ENCODE measurements around the gene ZRSR2. TPM values are rescaled to one million over a fixed set of nuclear protein-coding genes. Genes with fewer than 3 reads are reported as not detected.

Gene ZRSR2
- polyA plus RNA-seq, 1 donor from 2014 or later, result 11.2 TPM

- Histone ChIP-seq H2AFZ (ENCODE audit: low read depth, low read length) (no peak overlapping the region), H3K4me3 (ENCODE audit: low read length) (no peak overlapping the region), H3K27me3 (ENCODE audit: insufficient read depth, low read depth, low read length) (no peaks in the 10 kb centered on the region), H3F3A (ENCODE audit: insufficient read depth, low read length, poor library complexity, severe bottlenecking) (no peaks in the 10 kb centered on the region), H3K9me2 (ENCODE audit: insufficient read depth, low read length) (no peaks in the 10 kb centered on the region), H3K79me2 (replicated peaks; ENCODE audit: insufficient read depth, low read length) (no peaks in the 10 kb centered on the region), H4K20me1 (ENCODE audit: insufficient read depth) (no peaks in the 10 kb centered on the region), H3K4me2 (ENCODE audit: low read length) (no peak overlapping the region), H3K36me3 (ENCODE audit: insufficient read depth, low read length) (no peaks in the 10 kb centered on the region), H3K9ac (ENCODE audit: low read length) (no peak overlapping the region), H3K9me3 (ENCODE audit: low read length) (no peaks in the 10 kb centered on the region), H3K27ac (ENCODE audit: low read length) (no peak overlapping the region)
- TF ChIP-seq REST (IDR thresholded peaks at IDR 0.05; ENCODE audit: borderline replicate concordance) (no peak), EZH2 (IDR thresholded peaks at IDR 0.05; ENCODE audit: borderline replicate concordance, insufficient read depth, low read length, poor library complexity, severe bottlenecking) (no peak), RAD21 (conservative IDR thresholded peaks at IDR 0.05) (no peak), SMC3 (conservative IDR thresholded peaks at IDR 0.05; ENCODE audit: poor library complexity) (no peak), MXI1 (conservative IDR thresholded peaks at IDR 0.05; ENCODE audit: poor library complexity, severe bottlenecking) (no peak), TAF1 (IDR thresholded peaks at IDR 0.05; ENCODE audit: low read depth) (no peak), CTCF (IDR thresholded peaks at IDR 0.05; ENCODE audit: poor library complexity, severe bottlenecking) (no peak), EP300 (conservative IDR thresholded peaks at IDR 0.05; ENCODE audit: poor library complexity, severe bottlenecking) (no peak), POLR2AphosphoS5 (IDR thresholded peaks at IDR 0.05) (no peak)
Measured at GRCh38 chrX:15797707-15798106, 7.4 kb downstream of the ZRSR2 start.

GRCh38 chrX:15804563-15804962 lies 14.3 kb downstream of the ZRSR2 start:
- Histone ChIP-seq H4K20me1 (ENCODE audit: insufficient read depth) (no peaks in the 10 kb centered on the region), H3F3A (ENCODE audit: insufficient read depth, low read length, poor library complexity, severe bottlenecking) (no peaks in the 10 kb centered on the region), H3K9ac (ENCODE audit: low read length) (no peak overlapping the region)

More at GRCh38 chrX:15804563-15804962, 14.3 kb downstream of the ZRSR2 start:
- Histone ChIP-seq H3K9me2 (ENCODE audit: insufficient read depth, low read length) (no peaks in the 10 kb centered on the region), H2AFZ (ENCODE audit: low read depth, low read length) (no peak overlapping the region), H3K27ac (ENCODE audit: low read length) (no peak overlapping the region), H3K4me3 (ENCODE audit: low read length) (no peak overlapping the region), H3K36me3 (ENCODE audit: insufficient read depth, low read length) (no peaks in the 10 kb centered on the region), H3K27me3 (ENCODE audit: insufficient read depth, low read depth, low read length) (no peaks in the 10 kb centered on the region), H3K9me3 (ENCODE audit: low read length) (no peaks in the 10 kb centered on the region), H3K79me2 (replicated peaks; ENCODE audit: insufficient read depth, low read length) (no peaks in the 10 kb centered on the region), H3K4me2 (ENCODE audit: low read length) (no peak overlapping the region)
- TF ChIP-seq REST (IDR thresholded peaks at IDR 0.05; ENCODE audit: borderline replicate concordance) (no peak), CTCF (IDR thresholded peaks at IDR 0.05; ENCODE audit: poor library complexity, severe bottlenecking) (no peak), EZH2 (IDR thresholded peaks at IDR 0.05; ENCODE audit: borderline replicate concordance, insufficient read depth, low read length, poor library complexity, severe bottlenecking) (no peak), EP300 (conservative IDR thresholded peaks at IDR 0.05; ENCODE audit: poor library complexity, severe bottlenecking) (no peak), POLR2AphosphoS5 (IDR thresholded peaks at IDR 0.05) (no peak), TAF1 (IDR thresholded peaks at IDR 0.05; ENCODE audit: low read depth) (no peak), MXI1 (conservative IDR thresholded peaks at IDR 0.05; ENCODE audit: poor library complexity, severe bottlenecking) (no peak), RAD21 (conservative IDR thresholded peaks at IDR 0.05) (no peak), SMC3 (conservative IDR thresholded peaks at IDR 0.05; ENCODE audit: poor library complexity) (no peak)

Measured in neural cell (in vitro differentiated cells).